Erythroblast (primary cell): ENCODE data around the gene S100A16.

Source experiments
- GATA1 ChIP-seq: IDR thresholded peaks from 2 replicates; pipeline ENCODE4 v1.6.1; 2011; ENCODE audit warnings: low read depth, mild to moderate bottlenecking, control low read depth, low read length, moderate library complexity
- POLR2A ChIP-seq: IDR thresholded peaks from 2 replicates; pipeline ENCODE4 v1.6.1; 2011; ENCODE audit warnings: mild to moderate bottlenecking, low read length

DNA sequence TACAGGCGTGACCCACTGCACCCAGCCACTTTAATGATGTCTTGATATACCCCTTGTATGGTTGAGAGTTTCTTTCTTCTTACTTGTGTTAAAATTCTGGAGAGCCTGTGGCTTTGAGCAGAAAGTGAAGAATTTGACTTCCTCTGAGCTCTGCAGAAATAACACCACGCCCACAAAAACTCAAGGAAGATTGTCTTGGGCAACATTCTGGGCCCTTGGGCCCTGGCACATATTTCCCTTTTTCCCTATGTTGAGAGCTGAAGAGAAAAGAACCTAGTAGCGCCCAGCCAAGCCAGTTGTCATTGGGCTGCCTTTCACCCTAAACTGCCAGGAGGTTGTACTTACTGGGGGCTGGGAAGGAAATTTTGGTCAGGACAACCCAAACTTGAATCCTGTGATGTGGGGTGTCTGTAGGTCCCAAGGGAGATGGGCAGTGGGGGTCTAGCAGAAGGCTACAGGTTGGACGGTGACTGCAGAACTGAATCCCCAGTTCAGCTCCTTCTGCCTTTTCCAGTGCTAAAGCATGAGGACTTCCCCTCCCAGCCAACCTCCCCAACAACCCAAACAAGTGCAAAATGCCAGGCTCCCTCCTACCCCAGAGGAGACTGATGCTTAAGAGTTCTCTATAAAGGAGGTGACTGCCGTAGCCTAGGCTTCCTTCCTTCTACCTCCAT is 33.9 kb upstream of the S100A16 start:
- TF ChIP-seq POLR2A: no peak
- TF ChIP-seq GATA1: no peak
